ENCODE results near the gene VAV2. TPM values are rescaled to one million over a fixed set of nuclear protein-coding genes. Genes with fewer than 3 reads are reported as not detected.

The VAV2 gene
- total and polyA plus RNA-seq, 2 experiments from 2014 or later: 8.1 to 28.9 TPM

GRCh38 chr9:133880136-133880535, 112.0 kb downstream of the VAV2 start:
- no peaks in the 10 kb centered on the region; the same call in 2 of the 3 replicates for H3K9me3 Mint-ChIP-seq
- no peak overlapping the region for H3K4me3 Mint-ChIP-seq
- H3K79me2 ChIP-seq (replicated peaks; ENCODE audit: insufficient read depth): peaks cover 53% of the 10 kb centered on the region
- peaks cover 39% of the 10 kb centered on the region for H3K4me1 Mint-ChIP-seq
- no peaks in the 10 kb centered on the region for H3F3A ChIP-seq (replicated peaks; ENCODE audit: low read depth)
- H3K27me3 Mint-ChIP-seq (ENCODE audit: insufficient read depth, low read depth, poor library complexity): peaks cover 16% of the 10 kb centered on the region
- 0 out of 2 replicates have a peak overlapping the region, but pooled peaks have one; percentile 18 for H3K27ac Mint-ChIP-seq
- ATAC-seq: no peak
- no peaks in the 10 kb centered on the region; the same call in 2 of the 3 replicates for H3K36me3 Mint-ChIP-seq (ENCODE audit: low read depth)
- DNase-seq (ENCODE audit: low spot score): no peak
- no peaks in the 10 kb centered on the region; the same call in 1 of the 2 replicates for H4K20me1 ChIP-seq (replicated peaks; ENCODE audit: insufficient read depth)
- H3K4me1 ChIP-seq (ENCODE audit: insufficient read depth): no peaks in the 10 kb centered on the region
- TF ChIP-seq STAT1 (IDR thresholded peaks at IDR 0.05; ENCODE audit: unreplicated experiment) (no peak), JUNB (IDR thresholded peaks at IDR 0.05; ENCODE audit: unreplicated experiment) (no peak), EZH2 (IDR thresholded peaks at IDR 0.05; ENCODE audit: low read depth, unreplicated experiment) (no peak), EZH2phosphoT487 (IDR thresholded peaks at IDR 0.05; ENCODE audit: unreplicated experiment) (no peak), ZNF114 (CRISPR knock-in tag; IDR thresholded peaks at IDR 0.05) (no peak), NANOG (IDR thresholded peaks at IDR 0.05; ENCODE audit: borderline replicate concordance) (no peak)
- TF ChIP-seq, protein P1, sequence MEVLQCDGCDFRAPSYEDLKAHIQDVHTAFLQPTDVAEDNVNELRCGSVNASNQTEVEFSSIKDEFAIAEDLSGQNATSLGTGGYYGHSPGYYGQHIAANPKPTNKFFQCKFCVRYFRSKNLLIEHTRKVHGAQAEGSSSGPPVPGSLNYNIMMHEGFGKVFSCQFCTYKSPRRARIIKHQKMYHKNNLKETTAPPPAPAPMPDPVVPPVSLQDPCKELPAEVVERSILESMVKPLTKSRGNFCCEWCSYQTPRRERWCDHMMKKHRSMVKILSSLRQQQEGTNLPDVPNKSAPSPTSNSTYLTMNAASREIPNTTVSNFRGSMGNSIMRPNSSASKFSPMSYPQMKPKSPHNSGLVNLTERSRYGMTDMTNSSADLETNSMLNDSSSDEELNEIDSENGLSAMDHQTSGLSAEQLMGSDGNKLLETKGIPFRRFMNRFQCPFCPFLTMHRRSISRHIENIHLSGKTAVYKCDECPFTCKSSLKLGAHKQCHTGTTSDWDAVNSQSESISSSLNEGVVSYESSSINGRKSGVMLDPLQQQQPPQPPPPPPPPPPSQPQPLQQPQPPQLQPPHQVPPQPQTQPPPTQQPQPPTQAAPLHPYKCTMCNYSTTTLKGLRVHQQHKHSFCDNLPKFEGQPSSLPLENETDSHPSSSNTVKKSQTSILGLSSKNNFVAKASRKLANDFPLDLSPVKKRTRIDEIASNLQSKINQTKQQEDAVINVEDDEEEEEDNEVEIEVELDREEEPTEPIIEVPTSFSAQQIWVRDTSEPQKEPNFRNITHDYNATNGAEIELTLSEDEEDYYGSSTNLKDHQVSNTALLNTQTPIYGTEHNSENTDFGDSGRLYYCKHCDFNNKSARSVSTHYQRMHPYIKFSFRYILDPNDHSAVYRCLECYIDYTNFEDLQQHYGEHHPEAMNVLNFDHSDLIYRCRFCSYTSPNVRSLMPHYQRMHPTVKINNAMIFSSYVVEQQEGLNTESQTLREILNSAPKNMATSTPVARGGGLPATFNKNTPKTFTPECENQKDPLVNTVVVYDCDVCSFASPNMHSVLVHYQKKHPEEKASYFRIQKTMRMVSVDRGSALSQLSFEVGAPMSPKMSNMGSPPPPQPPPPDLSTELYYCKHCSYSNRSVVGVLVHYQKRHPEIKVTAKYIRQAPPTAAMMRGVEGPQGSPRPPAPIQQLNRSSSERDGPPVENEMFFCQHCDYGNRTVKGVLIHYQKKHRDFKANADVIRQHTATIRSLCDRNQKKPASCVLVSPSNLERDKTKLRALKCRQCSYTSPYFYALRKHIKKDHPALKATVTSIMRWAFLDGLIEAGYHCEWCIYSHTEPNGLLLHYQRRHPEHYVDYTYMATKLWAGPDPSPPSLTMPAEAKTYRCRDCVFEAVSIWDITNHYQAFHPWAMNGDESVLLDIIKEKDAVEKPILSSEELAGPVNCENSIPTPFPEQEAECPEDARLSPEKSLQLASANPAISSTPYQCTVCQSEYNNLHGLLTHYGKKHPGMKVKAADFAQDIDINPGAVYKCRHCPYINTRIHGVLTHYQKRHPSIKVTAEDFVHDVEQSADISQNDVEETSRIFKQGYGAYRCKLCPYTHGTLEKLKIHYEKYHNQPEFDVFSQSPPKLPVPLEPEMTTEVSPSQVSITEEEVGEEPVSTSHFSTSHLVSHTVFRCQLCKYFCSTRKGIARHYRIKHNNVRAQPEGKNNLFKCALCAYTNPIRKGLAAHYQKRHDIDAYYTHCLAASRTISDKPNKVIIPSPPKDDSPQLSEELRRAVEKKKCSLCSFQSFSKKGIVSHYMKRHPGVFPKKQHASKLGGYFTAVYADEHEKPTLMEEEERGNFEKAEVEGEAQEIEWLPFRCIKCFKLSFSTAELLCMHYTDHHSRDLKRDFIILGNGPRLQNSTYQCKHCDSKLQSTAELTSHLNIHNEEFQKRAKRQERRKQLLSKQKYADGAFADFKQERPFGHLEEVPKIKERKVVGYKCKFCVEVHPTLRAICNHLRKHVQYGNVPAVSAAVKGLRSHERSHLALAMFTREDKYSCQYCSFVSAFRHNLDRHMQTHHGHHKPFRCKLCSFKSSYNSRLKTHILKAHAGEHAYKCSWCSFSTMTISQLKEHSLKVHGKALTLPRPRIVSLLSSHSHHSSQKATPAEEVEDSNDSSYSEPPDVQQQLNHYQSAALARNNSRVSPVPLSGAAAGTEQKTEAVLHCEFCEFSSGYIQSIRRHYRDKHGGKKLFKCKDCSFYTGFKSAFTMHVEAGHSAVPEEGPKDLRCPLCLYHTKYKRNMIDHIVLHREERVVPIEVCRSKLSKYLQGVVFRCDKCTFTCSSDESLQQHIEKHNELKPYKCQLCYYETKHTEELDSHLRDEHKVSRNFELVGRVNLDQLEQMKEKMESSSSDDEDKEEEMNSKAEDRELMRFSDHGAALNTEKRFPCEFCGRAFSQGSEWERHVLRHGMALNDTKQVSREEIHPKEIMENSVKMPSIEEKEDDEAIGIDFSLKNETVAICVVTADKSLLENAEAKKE (CRISPR knock-in tag; IDR thresholded peaks at IDR 0.05): no peak
- TF ChIP-seq, protein P2, sequence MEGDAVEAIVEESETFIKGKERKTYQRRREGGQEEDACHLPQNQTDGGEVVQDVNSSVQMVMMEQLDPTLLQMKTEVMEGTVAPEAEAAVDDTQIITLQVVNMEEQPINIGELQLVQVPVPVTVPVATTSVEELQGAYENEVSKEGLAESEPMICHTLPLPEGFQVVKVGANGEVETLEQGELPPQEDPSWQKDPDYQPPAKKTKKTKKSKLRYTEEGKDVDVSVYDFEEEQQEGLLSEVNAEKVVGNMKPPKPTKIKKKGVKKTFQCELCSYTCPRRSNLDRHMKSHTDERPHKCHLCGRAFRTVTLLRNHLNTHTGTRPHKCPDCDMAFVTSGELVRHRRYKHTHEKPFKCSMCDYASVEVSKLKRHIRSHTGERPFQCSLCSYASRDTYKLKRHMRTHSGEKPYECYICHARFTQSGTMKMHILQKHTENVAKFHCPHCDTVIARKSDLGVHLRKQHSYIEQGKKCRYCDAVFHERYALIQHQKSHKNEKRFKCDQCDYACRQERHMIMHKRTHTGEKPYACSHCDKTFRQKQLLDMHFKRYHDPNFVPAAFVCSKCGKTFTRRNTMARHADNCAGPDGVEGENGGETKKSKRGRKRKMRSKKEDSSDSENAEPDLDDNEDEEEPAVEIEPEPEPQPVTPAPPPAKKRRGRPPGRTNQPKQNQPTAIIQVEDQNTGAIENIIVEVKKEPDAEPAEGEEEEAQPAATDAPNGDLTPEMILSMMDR (conservative IDR thresholded peaks at IDR 0.05; ENCODE audit: low read depth in 2 of 2): no peak
- no peak overlapping the region for H2AFZ ChIP-seq
- no peaks in the 10 kb centered on the region for H3K36me3 ChIP-seq (ENCODE audit: insufficient read depth)
- H3K9me2 ChIP-seq (ENCODE audit: insufficient read depth): no peaks in the 10 kb centered on the region
- H3K4me3 ChIP-seq: no peak overlapping the region
- H3K27me3 ChIP-seq (ENCODE audit: insufficient read depth): no peaks in the 10 kb centered on the region
- H3K4me2 ChIP-seq: no peak overlapping the region
- H3K27ac ChIP-seq (ENCODE audit: low read depth): no peak overlapping the region

All from GM23338 (cell line).